Esophagus muscularis mucosa (tissue), 4 donors: ENCODE data around the gene CDH8. TPM values are rescaled to one million over a fixed set of nuclear protein-coding genes. Genes with fewer than 3 reads are reported as not detected.

Source experiments
- DNase-seq: peaks from one replicate; pipeline ENCODE4 v3.0.0-alpha.2; 2017; ENCODE audit errors: extremely low spot score
- H3K27ac ChIP-seq, 4 donors: fragments of 200-600 bp; sonication (generic); replicated peaks in 1 of 4; 1 replicate in 3 of 4; 2 replicates in 1 of 4; pipeline ENCODE4 v1.5.1; 2016 to 2019; ENCODE audit warnings: mild to moderate bottlenecking in 1 of 4
- H3K27me3 ChIP-seq, 4 donors: fragments of 200-600 bp; sonication (generic); one replicate each; pipeline versions ENCODE4 v1.5.1 to v1.6.0; 2016 to 2019
- H3K36me3 ChIP-seq, 4 donors: fragments of 200-600 bp; sonication (generic); one replicate each; pipeline ENCODE4 v1.5.1; 2016 to 2019
- H3K4me1 ChIP-seq, 4 donors: fragments of 200-600 bp; sonication (generic); one replicate each; pipeline ENCODE4 v1.5.1; 2016 to 2019
- H3K4me3 ChIP-seq, 4 donors: fragments of 200-600 bp; sonication (generic); 1 replicate in 2 of 4; 2 replicates in 2 of 4; pipeline ENCODE4 v1.5.1; 2016 to 2019; ENCODE audit warnings: mild to moderate bottlenecking in 4 of 4, moderate library complexity in 1 of 4
- H3K9me3 ChIP-seq, 4 donors: fragments of 200-600 bp; sonication (generic); 1 replicate in 3 of 4; 2 replicates in 1 of 4; pipeline ENCODE4 v1.5.1; 2016 to 2019
- CTCF ChIP-seq, 3 experiments: fragments of 200-600 bp in 2 of 3; fragments of 450-650 bp in 1 of 3; sonication (generic) in 2 of 3; IDR thresholded peaks; one replicate each; pipeline ENCODE4 v1.5.1; 2017 to 2019; ENCODE audit warnings: antibody characterized with exemption in 3 of 3, mild to moderate bottlenecking in 2 of 3, moderate library complexity in 1 of 3
- EP300 ChIP-seq: sonication (generic); formaldehyde crosslinking; IDR thresholded peaks from one replicate; pipeline ENCODE4 v1.6.1; 2017; ENCODE audit warnings: antibody characterized with exemption
- POLR2A ChIP-seq: fragments of 450-650 bp; IDR thresholded peaks from one replicate; pipeline ENCODE4 v1.6.1; 2017; ENCODE audit warnings: antibody characterized with exemption, moderate library complexity, mild to moderate bottlenecking, low read depth
- POLR2AphosphoS5 ChIP-seq, 2 donors: sonication (generic); formaldehyde crosslinking; IDR thresholded peaks; one replicate each; pipeline ENCODE4 v1.6.1; 2017; ENCODE audit warnings: antibody characterized with exemption in 2 of 2
- WGBS: methylation state at CpG from one replicate; pipeline ENCODE4 v1.1.5; 2018; 5-methylcytosine and 5-hydroxymethylcytosine counted together
- intact Hi-C: fragments of 100-400 bp; cut with DNase I; formaldehyde crosslinking; loops from one replicate; pipeline ENCODE4 v1.15.1; 2023
- total RNA-seq, 4 donors: library from RNA; depleted of rRNA; stranded (reverse); fragments of >200 nt; gene quantifications; one replicate each; pipeline versions ENCODE4 v1.1.0 to v1.2.1, GENCODE V29; 2016

CDH8 gene
- total RNA-seq, 4 donors from 2014 or later, result 0.42 to 3.6 (median 1.9) TPM

GRCh38 chr16:62014319-62014923 lies 21.8 kb downstream of the CDH8 start:
- no peak for DNase-seq
- Histone ChIP-seq H3K9me3 (no peaks in the 10 kb centered on the region), H3K27me3 (no peaks in the 10 kb centered on the region), H3K4me1 (no peaks in the 10 kb centered on the region), H3K4me3 (no peak overlapping the region), H3K36me3 (no peaks in the 10 kb centered on the region), H3K27ac (no peak overlapping the region)
- TF ChIP-seq POLR2AphosphoS5 (IDR thresholded peaks at IDR 0.05) (no peak), POLR2A (no peak), EP300 (no peak), CTCF (IDR thresholded peaks at IDR 0.05) (no peak)
- intact Hi-C loops, result no loop called here
- WGBS, result 82% methylated on average over 8 of the region's 8 CpGs

GRCh38 chr16:62010186-62010585 lies 26.1 kb downstream of the CDH8 start:
- no peak for TF ChIP-seq POLR2AphosphoS5 (IDR thresholded peaks at IDR 0.05)
- no peak for TF ChIP-seq POLR2A
- no peak for TF ChIP-seq EP300
- TF ChIP-seq CTCF (IDR thresholded peaks at IDR 0.05), result no peak
- Histone ChIP-seq H3K9me3 (no peaks in the 10 kb centered on the region), H3K4me1 (no peaks in the 10 kb centered on the region), H3K27me3 (no peaks in the 10 kb centered on the region), H3K4me3 (no peak overlapping the region), H3K27ac (no peak overlapping the region), H3K36me3 (no peaks in the 10 kb centered on the region)
- no peak for DNase-seq
- intact Hi-C loops, result no loop called here
- 83% methylated on average over 4 of the region's 4 CpGs for WGBS

- no peak overlapping the region for H3K4me3 ChIP-seq
- no peaks in the 10 kb centered on the region for H3K27me3 ChIP-seq
- H3K4me1 ChIP-seq, result no peaks in the 10 kb centered on the region
- H3K27ac ChIP-seq, result no peak overlapping the region
- no peak for TF ChIP-seq EP300
- no peak for DNase-seq
- 83% methylated on average over 2 of the region's 2 CpGs for WGBS
- no peaks in the 10 kb centered on the region for H3K36me3 ChIP-seq
- H3K9me3 ChIP-seq, result no peaks in the 10 kb centered on the region
- intact Hi-C loops, result no loop called here
Measured at GRCh38 chr16:61998460-61998859, 37.8 kb downstream of the CDH8 start.

GRCh38 chr16:61993108-61993507 lies 43.1 kb downstream of the CDH8 start:
- DNase-seq, result no peak
- Histone ChIP-seq H3K27ac (no peak overlapping the region), H3K9me3 (no peaks in the 10 kb centered on the region), H3K4me1 (no peaks in the 10 kb centered on the region), H3K27me3 (no peaks in the 10 kb centered on the region), H3K4me3 (no peak overlapping the region), H3K36me3 (no peaks in the 10 kb centered on the region)
- intact Hi-C loops, result no loop called here
- WGBS, result 38% methylated on average over 3 of the region's 3 CpGs
- TF ChIP-seq EP300 (no peak), POLR2AphosphoS5 (IDR thresholded peaks at IDR 0.05) (no peak), CTCF (IDR thresholded peaks at IDR 0.05) (no peak), POLR2A (no peak)

- no peak overlapping the region for H3K27ac ChIP-seq
- no peak for DNase-seq
- intact Hi-C loops, result no loop called here
- 84% methylated on average over 6 of the region's 6 CpGs for WGBS
- no peak overlapping the region for H3K4me3 ChIP-seq
- H3K27me3 ChIP-seq, result no peaks in the 10 kb centered on the region
- no peaks in the 10 kb centered on the region for H3K4me1 ChIP-seq
- H3K36me3 ChIP-seq, result no peaks in the 10 kb centered on the region
- no peaks in the 10 kb centered on the region for H3K9me3 ChIP-seq
- TF ChIP-seq CTCF (IDR thresholded peaks at IDR 0.05), result no peak
- no peak for TF ChIP-seq POLR2A
- TF ChIP-seq POLR2AphosphoS5 (IDR thresholded peaks at IDR 0.05), result no peak
- no peak for TF ChIP-seq EP300
Measured at GRCh38 chr16:61987474-61988012, 48.7 kb downstream of the CDH8 start.
